ENCODE data around the gene RPS25. TPM values are rescaled to one million over a fixed set of nuclear protein-coding genes. Genes with fewer than 3 reads are reported as not detected.

RPS25 gene
- total and polyA plus RNA-seq, 9 of the 15 experiments (the other 6 are each of a cell fraction or from before 2014, with no cell fraction given), result 1,553 to 5,486 (median 2,471) TPM

DNA sequence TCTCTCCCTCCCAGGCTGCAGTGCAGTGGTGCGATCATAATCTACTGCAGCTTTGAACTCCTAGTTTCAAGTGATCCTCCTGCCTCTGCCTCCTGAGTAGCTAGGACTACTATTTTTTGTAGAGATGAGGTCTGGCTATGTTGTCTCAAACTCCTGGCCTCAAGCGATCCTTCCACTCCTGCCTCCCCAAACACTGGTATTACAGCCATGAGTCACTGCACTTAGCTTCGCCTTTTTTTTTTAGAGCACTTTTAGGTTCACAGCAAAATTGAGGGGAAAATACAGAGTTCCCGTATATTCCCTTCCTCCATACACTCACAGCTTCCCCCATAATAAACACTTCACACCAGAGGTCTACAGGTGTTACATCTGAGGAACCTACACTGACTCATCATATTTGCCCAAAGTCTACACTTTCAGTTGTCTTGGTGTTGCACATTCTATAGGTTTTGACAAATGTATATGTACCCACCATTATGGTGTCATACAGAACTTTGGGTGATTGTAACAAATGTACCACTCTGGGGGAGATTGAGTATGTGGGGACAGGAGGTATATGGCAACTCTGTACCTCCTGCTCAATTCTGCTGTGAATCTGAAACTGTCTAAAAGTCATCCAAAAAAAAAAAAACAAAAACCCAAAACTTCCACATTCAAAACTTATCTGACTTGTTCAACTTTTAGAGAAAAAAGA is 23.8 kb upstream of the RPS25 start:
- H4K20me1 ChIP-seq (replicated peaks; ENCODE audit: control insufficient read depth, insufficient read depth, low read length), result no peaks in the 10 kb centered on the region
- H3K9ac ChIP-seq (ENCODE audit: insufficient read depth in 1 of 2, low read depth in 2 of 2, low read length in 2 of 2), result no peak overlapping the region
- peaks cover 6% of the 10 kb centered on the region in 2 experiments; a peak in 3 of 5 replicates for H3K4me1 ChIP-seq (replicated peaks in 1 of 2; ENCODE audit: control insufficient read depth in 2 of 2, insufficient read depth in 2 of 2, low read length in 2 of 2)
- peak in 3 of 4 experiments; percentile 2 to 44 (median 12) for DNase-seq (ENCODE audit: extremely low read depth in 1 of 4, low spot score in 3 of 4)
- peak; percentile 11 for ATAC-seq
- H3K79me2 ChIP-seq (ENCODE audit: control insufficient read depth, insufficient read depth, low read length), result no peaks in the 10 kb centered on the region
- ChIA-PET CTCF (ENCODE audit: low intra/inter-chr PET ratio) (interaction anchor here (0.6 kb wide), 1 partner anchor 153 kb away, joined by 4 read pairs; no protein-coding TSS in a partner anchor), POLR2A (interaction anchor here (0.6 to 9.3 kb wide), 7 partner anchors 9 to 326 kb away, joined by 3 to 132 read pairs (median 3); partner anchors contain the start of genes HINFP, HMBS and HYOU1)
- no peak overlapping the region for H3K4me3 ChIP-seq
- no peak for FAIRE-seq
- intact Hi-C loops (cut with micrococcal nuclease), result no loop called here
- no peaks in the 10 kb centered on the region for H3K9me1 ChIP-seq (ENCODE audit: control insufficient read depth, insufficient read depth, low read length)
- H3K4me2 ChIP-seq (ENCODE audit: insufficient read depth, low read length), result no peak overlapping the region
- H2AFZ ChIP-seq (ENCODE audit: low read depth, low read length), result no peak overlapping the region
- TF ChIP-seq PHF8 (IDR thresholded peaks at IDR 0.05; ENCODE audit: borderline replicate concordance, low read length), result no peak
- TF ChIP-seq, protein P1, sequence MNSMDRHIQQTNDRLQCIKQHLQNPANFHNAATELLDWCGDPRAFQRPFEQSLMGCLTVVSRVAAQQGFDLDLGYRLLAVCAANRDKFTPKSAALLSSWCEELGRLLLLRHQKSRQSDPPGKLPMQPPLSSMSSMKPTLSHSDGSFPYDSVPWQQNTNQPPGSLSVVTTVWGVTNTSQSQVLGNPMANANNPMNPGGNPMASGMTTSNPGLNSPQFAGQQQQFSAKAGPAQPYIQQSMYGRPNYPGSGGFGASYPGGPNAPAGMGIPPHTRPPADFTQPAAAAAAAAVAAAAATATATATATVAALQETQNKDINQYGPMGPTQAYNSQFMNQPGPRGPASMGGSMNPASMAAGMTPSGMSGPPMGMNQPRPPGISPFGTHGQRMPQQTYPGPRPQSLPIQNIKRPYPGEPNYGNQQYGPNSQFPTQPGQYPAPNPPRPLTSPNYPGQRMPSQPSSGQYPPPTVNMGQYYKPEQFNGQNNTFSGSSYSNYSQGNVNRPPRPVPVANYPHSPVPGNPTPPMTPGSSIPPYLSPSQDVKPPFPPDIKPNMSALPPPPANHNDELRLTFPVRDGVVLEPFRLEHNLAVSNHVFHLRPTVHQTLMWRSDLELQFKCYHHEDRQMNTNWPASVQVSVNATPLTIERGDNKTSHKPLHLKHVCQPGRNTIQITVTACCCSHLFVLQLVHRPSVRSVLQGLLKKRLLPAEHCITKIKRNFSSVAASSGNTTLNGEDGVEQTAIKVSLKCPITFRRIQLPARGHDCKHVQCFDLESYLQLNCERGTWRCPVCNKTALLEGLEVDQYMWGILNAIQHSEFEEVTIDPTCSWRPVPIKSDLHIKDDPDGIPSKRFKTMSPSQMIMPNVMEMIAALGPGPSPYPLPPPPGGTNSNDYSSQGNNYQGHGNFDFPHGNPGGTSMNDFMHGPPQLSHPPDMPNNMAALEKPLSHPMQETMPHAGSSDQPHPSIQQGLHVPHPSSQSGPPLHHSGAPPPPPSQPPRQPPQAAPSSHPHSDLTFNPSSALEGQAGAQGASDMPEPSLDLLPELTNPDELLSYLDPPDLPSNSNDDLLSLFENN (IDR thresholded peaks at IDR 0.05; ENCODE audit: low read depth in 2 of 2, low read length in 2 of 2), result no peak
- TF ChIP-seq ZEB2 (IDR thresholded peaks at IDR 0.05), result 0 out of 2 replicates have a peak, but pooled peaks have one; percentile 18
- TF ChIP-seq MAFF (IDR thresholded peaks at IDR 0.05; ENCODE audit: low read length), result peak; percentile 33; the same call in 1 of the 2 replicates
- peak; percentile 39; the same call in 1 of the 2 replicates for TF ChIP-seq MAFG (tag; conservative IDR thresholded peaks at IDR 0.05)
- 0 out of 2 replicates have a peak, but pooled peaks have one; percentile 15 for TF ChIP-seq ZNF384 (IDR thresholded peaks at IDR 0.05; ENCODE audit: low read depth, low read length)
- TF ChIP-seq ZNF316 (IDR thresholded peaks at IDR 0.05), result peak; percentile 87
- TF ChIP-seq, protein P2, sequence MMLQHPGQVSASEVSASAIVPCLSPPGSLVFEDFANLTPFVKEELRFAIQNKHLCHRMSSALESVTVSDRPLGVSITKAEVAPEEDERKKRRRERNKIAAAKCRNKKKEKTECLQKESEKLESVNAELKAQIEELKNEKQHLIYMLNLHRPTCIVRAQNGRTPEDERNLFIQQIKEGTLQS (IDR thresholded peaks at IDR 0.05), result peak; percentile 30; the same call in 1 of the 2 replicates
- TF ChIP-seq, protein P2 (CRISPR knock-in tag; conservative IDR thresholded peaks at IDR 0.05), result no peak
- peak; percentile 43; the same call in 1 of the 2 replicates for TF ChIP-seq NFE2 (IDR thresholded peaks at IDR 0.05; ENCODE audit: low read depth)
- no peak for TF ChIP-seq SMC3 (conservative IDR thresholded peaks at IDR 0.05; ENCODE audit: insufficient read depth, low read depth, low read length)
- TF ChIP-seq JUND (IDR thresholded peaks at IDR 0.05; ENCODE audit: borderline replicate concordance, low read depth, low read length), result 0 out of 2 replicates have a peak, but pooled peaks have one; percentile 16
- no peak for TF ChIP-seq JUND (tag; IDR thresholded peaks at IDR 0.05; ENCODE audit: borderline replicate concordance, low read depth, low read length)
- no peak for TF ChIP-seq TCF7 (IDR thresholded peaks at IDR 0.05; ENCODE audit: borderline replicate concordance)
- peak; percentile 66 for TF ChIP-seq C11orf30 (IDR thresholded peaks at IDR 0.05; ENCODE audit: low read depth)
- peak; percentile 50 for TF ChIP-seq FOSL1 (tag; conservative IDR thresholded peaks at IDR 0.05)
- no peaks in the 10 kb centered on the region for H3K27me3 ChIP-seq (ENCODE audit: control insufficient read depth in 2 of 2, insufficient read depth in 2 of 2, low read length in 2 of 2)
- 31% methylated on average over 3 of the region's 4 CpGs for WGBS (ENCODE audit: insufficient coverage, low coverage, missing lambda C conversion rate)
- no peaks in the 10 kb centered on the region for H3K9me3 ChIP-seq (replicated peaks; ENCODE audit: control insufficient read depth, insufficient read depth, low read depth, low read length)
- BruUV-seq (replicated peaks), result no TSS peak
- H3K36me3 ChIP-seq (ENCODE audit: control insufficient read depth, insufficient read depth, low read length), result peaks cover 27% of the 10 kb centered on the region; the same call in 2 of the 3 replicates
- in situ Hi-C loops (cut with MboI), result no loop called here
- H3K27ac ChIP-seq (ENCODE audit: extremely low read depth, low read depth, low read length), result peak overlapping the region; percentile 29; the same call in 1 of the 3 replicates

Data from K562 (cell line).